Suprapubic skin (tissue), 4 donors: ENCODE results near the gene SNX15. TPM values are rescaled to one million over a fixed set of nuclear protein-coding genes. Genes with fewer than 3 reads are reported as not detected.
A peak's percentile ranks its signal among the peaks of the same experiment; 100 is the strongest.

ENCODE experiments used
- DNase-seq, 2 donors: peaks; one replicate each; pipeline ENCODE4 v3.0.0-alpha.2; 2019; ENCODE audit warnings: low spot score in 2 of 2
- H3K27ac ChIP-seq: fragments of 200-600 bp; sonication (generic); one replicate; pipeline ENCODE4 v1.5.1; 2019
- H3K27me3 ChIP-seq: fragments of 200-600 bp; sonication (generic); one replicate; pipeline ENCODE4 v1.5.1; 2019
- H3K36me3 ChIP-seq: fragments of 200-600 bp; sonication (generic); one replicate; pipeline ENCODE4 v1.5.1; 2019
- H3K4me1 ChIP-seq: fragments of 200-600 bp; sonication (generic); one replicate; pipeline ENCODE4 v1.5.1; 2019
- H3K4me3 ChIP-seq: fragments of 200-600 bp; sonication (generic); one replicate; pipeline ENCODE4 v1.5.1; 2019; ENCODE audit warnings: mild to moderate bottlenecking
- H3K9me3 ChIP-seq: fragments of 200-600 bp; sonication (generic); one replicate; pipeline ENCODE4 v1.5.1; 2019
- EP300 ChIP-seq: sonication (generic); formaldehyde crosslinking; IDR thresholded peaks from one replicate; pipeline ENCODE4 v1.6.1; 2017; ENCODE audit warnings: antibody characterized with exemption
- POLR2A ChIP-seq, 2 donors: fragments of 450-650 bp; IDR thresholded peaks; one replicate each; pipeline ENCODE4 v1.6.1; 2017; ENCODE audit warnings: antibody characterized with exemption in 2 of 2, mild to moderate bottlenecking in 2 of 2, moderate library complexity in 2 of 2
- POLR2AphosphoS5 ChIP-seq, 3 donors: sonication (generic); formaldehyde crosslinking; IDR thresholded peaks; one replicate each; pipeline ENCODE4 v1.6.1; 2017; ENCODE audit warnings: antibody characterized with exemption in 3 of 3
- WGBS: methylation state at CpG from one replicate; pipeline ENCODE4 v1.1.5; 2018; 5-methylcytosine and 5-hydroxymethylcytosine counted together
- total RNA-seq, 4 donors: library from RNA; depleted of rRNA; stranded (reverse); fragments of >200 nt; gene quantifications; one replicate each; pipeline ENCODE4 v1.1.0, GENCODE V29; 2016
- TF ChIP-seq, protein P1 (sequence below), 2 donors: fragments of 200-600 bp in 1 of 2; fragments of 450-650 bp in 1 of 2; sonication (generic) in 1 of 2; IDR thresholded peaks; one replicate each; pipeline ENCODE4 v1.5.1; 2016 to 2019; ENCODE audit warnings: antibody characterized with exemption in 2 of 2, mild to moderate bottlenecking in 1 of 2, moderate library complexity in 1 of 2

Gene SNX15
- total RNA-seq, 4 donors from 2014 or later: 12.1 to 30.9 (median 24.2) TPM

DNA sequence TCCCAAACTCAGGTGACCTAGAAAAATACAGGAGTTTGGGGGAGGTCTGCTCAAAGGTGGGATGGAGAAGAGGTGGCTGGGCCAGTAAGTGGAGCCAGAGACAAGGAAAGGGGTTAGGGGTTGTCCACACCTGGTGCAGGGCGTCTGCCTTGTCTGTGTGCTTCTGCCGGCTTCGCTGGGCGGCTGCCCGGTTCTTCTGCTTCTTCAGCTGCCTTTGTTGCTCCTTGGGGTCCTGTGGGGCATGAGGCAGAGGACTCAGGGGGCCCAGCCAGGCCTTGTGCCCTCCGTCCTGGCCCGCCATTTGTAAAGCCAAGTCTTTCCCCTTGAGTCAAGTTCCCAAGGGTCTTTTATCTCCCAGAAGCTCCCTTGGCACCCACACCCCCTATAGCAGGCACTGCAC, 32.9 kb upstream of the SNX15 start:
- TF ChIP-seq POLR2AphosphoS5 (IDR thresholded peaks at IDR 0.05) (no peak), POLR2A (IDR thresholded peaks at IDR 0.05) (no peak), EP300 (no peak)
- TF ChIP-seq, protein P1, sequence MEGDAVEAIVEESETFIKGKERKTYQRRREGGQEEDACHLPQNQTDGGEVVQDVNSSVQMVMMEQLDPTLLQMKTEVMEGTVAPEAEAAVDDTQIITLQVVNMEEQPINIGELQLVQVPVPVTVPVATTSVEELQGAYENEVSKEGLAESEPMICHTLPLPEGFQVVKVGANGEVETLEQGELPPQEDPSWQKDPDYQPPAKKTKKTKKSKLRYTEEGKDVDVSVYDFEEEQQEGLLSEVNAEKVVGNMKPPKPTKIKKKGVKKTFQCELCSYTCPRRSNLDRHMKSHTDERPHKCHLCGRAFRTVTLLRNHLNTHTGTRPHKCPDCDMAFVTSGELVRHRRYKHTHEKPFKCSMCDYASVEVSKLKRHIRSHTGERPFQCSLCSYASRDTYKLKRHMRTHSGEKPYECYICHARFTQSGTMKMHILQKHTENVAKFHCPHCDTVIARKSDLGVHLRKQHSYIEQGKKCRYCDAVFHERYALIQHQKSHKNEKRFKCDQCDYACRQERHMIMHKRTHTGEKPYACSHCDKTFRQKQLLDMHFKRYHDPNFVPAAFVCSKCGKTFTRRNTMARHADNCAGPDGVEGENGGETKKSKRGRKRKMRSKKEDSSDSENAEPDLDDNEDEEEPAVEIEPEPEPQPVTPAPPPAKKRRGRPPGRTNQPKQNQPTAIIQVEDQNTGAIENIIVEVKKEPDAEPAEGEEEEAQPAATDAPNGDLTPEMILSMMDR (IDR thresholded peaks at IDR 0.05): no peak
- no peak for DNase-seq
- peaks cover 11% of the 10 kb centered on the region for H3K4me1 ChIP-seq
- H3K27me3 ChIP-seq: no peaks in the 10 kb centered on the region
- H3K36me3 ChIP-seq: no peaks in the 10 kb centered on the region
- 90% methylated on average over 7 of the region's 7 CpGs for WGBS
- H3K9me3 ChIP-seq: no peaks in the 10 kb centered on the region
- no peak overlapping the region for H3K4me3 ChIP-seq
- no peak overlapping the region for H3K27ac ChIP-seq

DNA sequence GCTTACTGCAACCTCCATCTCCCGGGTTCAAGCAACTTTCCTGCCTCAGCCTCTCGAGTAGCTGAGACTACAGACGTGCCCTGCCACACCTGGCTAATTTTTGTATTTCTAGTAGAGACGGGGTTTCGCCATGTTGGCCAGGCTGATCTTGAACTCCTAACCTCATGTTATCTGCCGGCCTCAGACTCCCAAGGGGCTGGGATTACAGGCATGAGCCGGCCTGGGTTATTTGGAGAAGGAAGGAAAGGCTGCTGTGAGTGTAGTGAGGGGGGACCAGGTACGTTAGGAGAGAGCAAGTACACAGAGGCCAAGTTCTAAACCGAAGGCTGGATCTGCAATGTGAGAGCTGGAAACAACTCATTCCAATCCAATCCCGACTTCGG, 30.9 kb upstream of the SNX15 start:
- peak overlapping the region; percentile 30 for H3K4me3 ChIP-seq
- H3K4me1 ChIP-seq: no peaks in the 10 kb centered on the region
- no peaks in the 10 kb centered on the region for H3K9me3 ChIP-seq
- H3K27me3 ChIP-seq: no peaks in the 10 kb centered on the region
- DNase-seq: no peak
- 47% methylated on average over 11 of the region's 11 CpGs for WGBS
- H3K27ac ChIP-seq: no peak overlapping the region
- TF ChIP-seq POLR2AphosphoS5 (IDR thresholded peaks at IDR 0.05) (no peak), POLR2A (IDR thresholded peaks at IDR 0.05) (no peak), EP300 (no peak)
- TF ChIP-seq, protein P1 (IDR thresholded peaks at IDR 0.05): no peak
- no peaks in the 10 kb centered on the region for H3K36me3 ChIP-seq

DNA sequence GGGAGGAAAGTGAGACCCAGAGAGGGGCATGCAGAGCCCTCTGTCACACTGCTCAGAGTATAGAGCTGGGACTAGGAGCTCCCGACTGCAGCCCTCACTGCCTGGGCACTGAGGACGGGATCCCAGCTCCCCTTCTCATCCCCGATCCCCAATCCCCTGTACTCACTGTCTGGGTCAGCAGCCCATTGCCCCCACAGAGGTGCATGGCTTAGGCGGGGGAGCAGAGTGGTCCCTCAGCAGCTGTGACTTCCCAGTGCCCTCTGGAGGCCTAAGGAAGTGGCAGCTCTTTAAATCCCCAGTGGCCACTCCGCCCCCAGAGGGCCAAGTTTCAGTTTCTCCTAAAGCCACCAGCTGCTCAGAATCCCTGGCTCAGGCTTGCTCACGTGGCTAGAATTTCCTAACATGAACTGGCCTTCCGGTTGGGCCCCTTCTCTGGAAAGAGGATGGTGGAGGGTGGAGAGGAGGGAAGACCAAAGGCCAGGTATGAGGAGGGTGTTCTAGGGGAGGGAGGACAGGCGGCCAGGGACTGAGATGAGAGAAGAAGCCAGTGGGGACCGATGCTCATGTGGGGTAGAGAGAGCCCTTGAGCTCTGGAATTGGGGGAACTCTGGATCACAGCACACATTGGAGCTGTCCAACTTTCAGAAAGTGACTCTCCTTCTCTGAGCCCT, 30.4 kb upstream of the SNX15 start, which contains the start of gene BATF2:
TSS of gene BATF2 (minus strand) at position 262 of the 671 bp plus-strand sequence. CDS start at position 205, 57 bp downstream.
- no peaks in the 10 kb centered on the region for H3K9me3 ChIP-seq
- H3K27me3 ChIP-seq: no peaks in the 10 kb centered on the region
- no peak within 1 kb of the TSS for H3K27ac ChIP-seq
- H3K36me3 ChIP-seq: no peaks in the 10 kb centered on the region
- TF ChIP-seq EP300 (no peak), POLR2A (IDR thresholded peaks at IDR 0.05) (no peak), POLR2AphosphoS5 (IDR thresholded peaks at IDR 0.05) (no peak)
- TF ChIP-seq, protein P1 (IDR thresholded peaks at IDR 0.05): peak in 1 of 2 donors; percentile 13
- no peak for DNase-seq
- 27% methylated on average over 6 of the region's 9 CpGs for WGBS
- H3K4me1 ChIP-seq: no peaks in the 10 kb centered on the region
- peak within 1 kb of the TSS; percentile 30 for H3K4me3 ChIP-seq

DNA sequence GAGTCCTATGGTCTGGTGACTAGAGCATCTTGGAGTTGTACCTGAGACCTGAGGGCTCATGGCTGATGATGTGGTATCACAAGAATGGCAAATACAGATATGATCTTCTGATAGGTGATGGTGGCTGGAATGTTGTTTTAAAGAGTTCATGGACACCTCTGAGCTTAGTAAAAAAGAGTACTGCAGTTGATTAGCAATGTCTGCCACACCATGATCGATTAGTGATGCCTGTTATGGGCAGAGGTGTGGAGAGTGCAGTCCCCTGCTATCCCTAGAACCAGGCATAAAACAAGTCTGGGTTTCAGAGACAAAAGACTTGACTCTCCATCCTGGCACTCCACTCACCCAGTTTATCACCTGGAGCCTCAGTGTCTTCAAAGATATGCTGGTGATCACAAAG, 29.1 kb upstream of the SNX15 start:
- WGBS: 64% methylated on average over 1 of the region's 1 CpG
- TF ChIP-seq EP300 (no peak), POLR2A (IDR thresholded peaks at IDR 0.05) (no peak), POLR2AphosphoS5 (IDR thresholded peaks at IDR 0.05) (no peak)
- TF ChIP-seq, protein P1 (IDR thresholded peaks at IDR 0.05): no peak
- no peak for DNase-seq

DNA sequence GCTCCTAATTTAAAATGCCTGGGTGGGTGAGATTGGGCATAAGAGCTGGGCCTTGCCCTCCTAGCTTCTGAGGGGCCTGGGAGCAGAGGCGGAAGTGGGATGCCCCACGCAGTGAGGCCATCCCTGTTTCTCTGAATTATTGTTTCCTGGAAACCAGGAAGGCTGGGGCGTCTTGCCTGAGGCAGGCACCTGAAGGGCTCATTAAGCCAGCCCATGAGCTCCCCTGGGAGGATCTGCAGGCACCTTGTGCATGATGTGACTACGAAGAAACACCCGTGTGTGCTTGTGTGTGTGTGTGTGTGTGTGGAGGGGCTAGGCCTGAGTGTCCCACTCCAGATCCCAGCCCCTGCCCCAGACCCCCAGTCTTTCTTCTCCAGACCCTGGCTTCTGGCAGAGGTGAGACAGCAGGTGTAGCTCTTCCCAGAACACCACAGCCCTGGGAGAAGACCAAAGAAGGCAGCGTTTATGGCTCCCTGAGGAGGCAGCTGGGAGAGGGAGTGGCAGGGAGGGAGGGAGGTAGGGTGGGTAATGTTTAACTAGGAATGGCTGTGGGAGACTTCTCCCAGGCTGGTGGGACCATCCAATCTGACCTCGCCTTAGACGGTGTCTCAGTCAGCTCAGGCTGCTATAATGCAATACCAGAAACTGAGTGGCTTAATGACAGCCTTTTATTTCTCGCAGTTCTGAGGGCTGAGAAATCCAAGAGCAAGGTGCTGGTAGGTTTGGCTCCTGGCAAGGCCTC, 28.4 kb upstream of the SNX15 start:
- Histone ChIP-seq H3K27ac (no peak overlapping the region), H3K36me3 (no peaks in the 10 kb centered on the region), H3K27me3 (no peaks in the 10 kb centered on the region), H3K9me3 (no peaks in the 10 kb centered on the region), H3K4me1 (no peaks in the 10 kb centered on the region), H3K4me3 (no peak overlapping the region)
- TF ChIP-seq POLR2AphosphoS5 (IDR thresholded peaks at IDR 0.05): no peak
- no peak for TF ChIP-seq EP300
- TF ChIP-seq POLR2A (IDR thresholded peaks at IDR 0.05): no peak
- TF ChIP-seq, protein P1 (IDR thresholded peaks at IDR 0.05): no peak
- DNase-seq: no peak
- 61% methylated on average over 4 of the region's 9 CpGs for WGBS

More for the DNA sequence above, 29.1 kb upstream of the SNX15 start:
- no peaks in the 10 kb centered on the region for H3K27me3 ChIP-seq
- no peaks in the 10 kb centered on the region for H3K36me3 ChIP-seq
- H3K27ac ChIP-seq: no peak overlapping the region
- H3K9me3 ChIP-seq: no peaks in the 10 kb centered on the region
- no peak overlapping the region for H3K4me3 ChIP-seq
- H3K4me1 ChIP-seq: no peaks in the 10 kb centered on the region
